DND-41 (cell line): ENCODE results near the gene PTPRD.
A peak's percentile ranks its signal among the peaks of the same experiment; 100 is the strongest.

ENCODE experiments used
- ATAC-seq: fragments of 200-7000 bp; cut with Tn5 transposase; 3 replicates; pipeline ENCODE4 v1.9.1; 2021; ENCODE audit warnings: low read depth; ENCODE audit not compliant: insufficient read depth
- DNase-seq: peaks from one replicate; pipeline ENCODE4 v3.0.0-alpha.2; 2020
- H2AFZ ChIP-seq: 2 replicates; pipeline ENCODE4 v1.6.0; 2012; ENCODE audit warnings: low read depth, low read length
- H3K27ac ChIP-seq: 2 replicates; pipeline ENCODE4 v1.5.1; 2012; ENCODE audit warnings: low read length, inconsistent platforms
- H3K27me3 ChIP-seq: fragments of 200-600 bp; sonication (generic); 2 replicates; pipeline ENCODE4 v1.6.0; 2012; ENCODE audit warnings: low read length, mild to moderate bottlenecking, inconsistent platforms; ENCODE audit not compliant: insufficient read depth, poor library complexity
- H3K36me3 ChIP-seq: 2 replicates; pipeline ENCODE4 v1.5.1; 2012; ENCODE audit warnings: low read length, inconsistent platforms; ENCODE audit not compliant: insufficient read depth
- H3K4me1 ChIP-seq: 2 replicates; pipeline ENCODE4 v1.5.1; 2012; ENCODE audit warnings: mild to moderate bottlenecking, low read length; ENCODE audit not compliant: insufficient read depth
- H3K4me2 ChIP-seq: 2 replicates; pipeline ENCODE4 v1.6.0; 2012; ENCODE audit warnings: mild to moderate bottlenecking, moderate library complexity, low read length, inconsistent platforms; ENCODE audit not compliant: insufficient read depth
- H3K4me3 ChIP-seq, 2 experiments: fragments of 200-600 bp in 1 of 2; shearing (Covaris generic) in 1 of 2; 2 replicates each; pipeline ENCODE4 v1.5.1; 2012 to 2016; ENCODE audit warnings: inconsistent platforms in 2 of 2, low read length in 2 of 2, mild to moderate bottlenecking in 2 of 2, low read depth in 1 of 2, moderate library complexity in 1 of 2
- H3K79me2 ChIP-seq: 2 replicates; pipeline ENCODE4 v1.6.0; 2012; ENCODE audit warnings: low read length, inconsistent platforms; ENCODE audit not compliant: insufficient read depth
- H3K9ac ChIP-seq: 2 replicates; pipeline ENCODE4 v1.6.0; 2012; ENCODE audit warnings: low read depth, mild to moderate bottlenecking, inconsistent platforms, low read length, moderate library complexity
- H3K9me3 ChIP-seq: 2 replicates; pipeline ENCODE4 v1.5.1; 2012; ENCODE audit warnings: low read length, moderate library complexity, mild to moderate bottlenecking, inconsistent platforms; ENCODE audit not compliant: insufficient read depth, severe bottlenecking
- H4K20me1 ChIP-seq: 2 replicates; pipeline ENCODE4 v1.6.0; 2012; ENCODE audit warnings: low read length; ENCODE audit not compliant: insufficient read depth
- EZH2 ChIP-seq: IDR thresholded peaks from 3 replicates; pipeline ENCODE4 v1.6.1; 2012; ENCODE audit warnings: borderline replicate concordance, low read depth, mild to moderate bottlenecking, moderate library complexity, low read length, inconsistent platforms; ENCODE audit not compliant: severe bottlenecking
- TF ChIP-seq, protein P1 (sequence below): IDR thresholded peaks from 2 replicates; pipeline ENCODE4 v1.5.1; 2012; ENCODE audit warnings: borderline replicate concordance, low read length, moderate library complexity, mild to moderate bottlenecking; ENCODE audit not compliant: poor library complexity, severe bottlenecking; ENCODE audit errors: extremely low read depth

PTPRD gene

DNA sequence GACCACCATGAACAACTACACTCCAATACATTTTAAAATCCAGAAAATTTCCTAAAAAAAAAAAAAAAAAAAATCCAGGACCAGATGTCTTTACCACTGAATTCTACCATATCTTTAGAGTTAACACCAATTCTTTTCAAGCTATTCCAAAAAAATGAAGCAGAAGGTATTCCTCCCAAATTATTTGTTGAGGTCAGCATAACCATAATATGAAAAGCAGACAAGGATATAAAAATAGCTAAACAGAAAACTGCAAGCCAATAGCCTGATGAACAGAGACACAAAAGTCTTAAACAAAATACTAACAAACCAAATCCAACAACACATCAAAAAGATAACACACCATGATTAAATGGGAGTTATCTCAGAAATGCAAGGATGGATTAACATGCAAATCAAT lies 695.4 kb downstream of the PTPRD start:
- H3K27ac ChIP-seq, result no peak overlapping the region

DNA sequence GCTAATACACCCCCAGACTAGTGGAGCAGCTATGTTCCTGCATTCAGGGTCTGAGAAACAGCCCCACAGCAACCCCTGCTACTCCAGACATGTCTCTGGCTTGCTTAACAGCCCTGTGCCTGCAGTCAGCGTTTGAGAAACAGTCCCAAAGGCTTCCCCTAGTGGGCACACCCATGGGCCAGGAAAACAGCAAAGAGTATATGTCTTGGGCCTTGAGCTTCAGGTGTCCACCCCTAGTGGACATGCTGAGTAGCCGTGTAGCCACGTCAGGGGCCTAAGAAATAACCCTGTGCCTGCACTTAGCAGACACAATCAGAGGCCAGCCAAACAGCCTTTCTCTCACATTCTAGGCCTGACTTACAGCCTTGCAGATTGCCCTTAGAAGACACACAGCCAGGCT lies 698.6 kb downstream of the PTPRD start:
- no peak for DNase-seq
- Histone ChIP-seq H3K27me3 (no peaks in the 10 kb centered on the region), H3K4me1 (no peaks in the 10 kb centered on the region), H3K9me3 (peaks cover 10% of the 10 kb centered on the region), H3K79me2 (no peaks in the 10 kb centered on the region), H2AFZ (peak overlapping the region; percentile 68), H3K9ac (no peak overlapping the region), H3K4me2 (no peak overlapping the region), H4K20me1 (no peaks in the 10 kb centered on the region), H3K27ac (no peak overlapping the region), H3K36me3 (no peaks in the 10 kb centered on the region), H3K4me3 (no peak overlapping the region)
- no peak for ATAC-seq
- TF ChIP-seq, protein P1, sequence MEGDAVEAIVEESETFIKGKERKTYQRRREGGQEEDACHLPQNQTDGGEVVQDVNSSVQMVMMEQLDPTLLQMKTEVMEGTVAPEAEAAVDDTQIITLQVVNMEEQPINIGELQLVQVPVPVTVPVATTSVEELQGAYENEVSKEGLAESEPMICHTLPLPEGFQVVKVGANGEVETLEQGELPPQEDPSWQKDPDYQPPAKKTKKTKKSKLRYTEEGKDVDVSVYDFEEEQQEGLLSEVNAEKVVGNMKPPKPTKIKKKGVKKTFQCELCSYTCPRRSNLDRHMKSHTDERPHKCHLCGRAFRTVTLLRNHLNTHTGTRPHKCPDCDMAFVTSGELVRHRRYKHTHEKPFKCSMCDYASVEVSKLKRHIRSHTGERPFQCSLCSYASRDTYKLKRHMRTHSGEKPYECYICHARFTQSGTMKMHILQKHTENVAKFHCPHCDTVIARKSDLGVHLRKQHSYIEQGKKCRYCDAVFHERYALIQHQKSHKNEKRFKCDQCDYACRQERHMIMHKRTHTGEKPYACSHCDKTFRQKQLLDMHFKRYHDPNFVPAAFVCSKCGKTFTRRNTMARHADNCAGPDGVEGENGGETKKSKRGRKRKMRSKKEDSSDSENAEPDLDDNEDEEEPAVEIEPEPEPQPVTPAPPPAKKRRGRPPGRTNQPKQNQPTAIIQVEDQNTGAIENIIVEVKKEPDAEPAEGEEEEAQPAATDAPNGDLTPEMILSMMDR, result no peak

More for the DNA sequence above, 695.4 kb downstream of the PTPRD start:
- Histone ChIP-seq H3K79me2 (no peaks in the 10 kb centered on the region), H3K36me3 (no peaks in the 10 kb centered on the region), H3K4me2 (no peak overlapping the region), H4K20me1 (no peaks in the 10 kb centered on the region), H3K9me3 (peaks cover 10% of the 10 kb centered on the region), H3K27me3 (no peaks in the 10 kb centered on the region), H3K4me1 (no peaks in the 10 kb centered on the region), H2AFZ (no peak overlapping the region), H3K9ac (no peak overlapping the region), H3K4me3 (no peak overlapping the region)
- no peak for TF ChIP-seq EZH2
- TF ChIP-seq, protein P1, result no peak
- ATAC-seq (no peak), DNase-seq (no peak)

DNA sequence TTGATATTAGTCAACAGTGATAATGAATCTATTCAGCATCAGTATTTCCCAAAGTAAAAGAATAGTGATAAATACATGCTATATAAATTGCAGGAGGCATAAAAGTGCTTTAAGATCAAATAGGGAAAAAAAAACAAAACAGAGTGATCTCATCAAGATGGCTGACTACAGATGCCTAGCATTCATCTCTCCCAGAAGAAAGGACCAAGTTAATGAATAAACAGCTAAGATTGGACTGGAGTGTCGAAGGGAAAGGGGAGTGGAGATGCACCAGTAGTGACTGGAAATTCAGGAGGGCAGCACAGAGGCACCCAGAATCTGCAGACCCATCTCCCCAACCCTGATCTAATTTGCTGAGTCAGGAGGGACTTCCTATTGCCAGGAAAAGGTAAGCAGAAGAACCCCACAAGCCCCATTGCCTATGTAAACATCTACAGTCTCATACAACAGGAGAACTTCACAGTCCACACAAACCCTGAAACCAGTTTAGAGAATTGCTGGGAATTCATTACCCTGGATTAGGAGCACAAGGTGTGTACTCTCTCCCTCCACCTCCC lies 699.4 kb downstream of the PTPRD start:
- Histone ChIP-seq H3K9ac (no peak overlapping the region), H3K27ac (no peak overlapping the region), H3K36me3 (no peaks in the 10 kb centered on the region), H3K27me3 (no peaks in the 10 kb centered on the region), H3K4me3 (no peak overlapping the region), H4K20me1 (no peaks in the 10 kb centered on the region), H2AFZ (peak overlapping the region; percentile 68; the same call in 1 of the 2 replicates), H3K9me3 (peaks cover 10% of the 10 kb centered on the region), H3K4me1 (no peaks in the 10 kb centered on the region), H3K4me2 (no peak overlapping the region), H3K79me2 (no peaks in the 10 kb centered on the region)
- TF ChIP-seq, protein P1, result no peak
- no peak for TF ChIP-seq EZH2
- DNase-seq (no peak), ATAC-seq (no peak)

DNA sequence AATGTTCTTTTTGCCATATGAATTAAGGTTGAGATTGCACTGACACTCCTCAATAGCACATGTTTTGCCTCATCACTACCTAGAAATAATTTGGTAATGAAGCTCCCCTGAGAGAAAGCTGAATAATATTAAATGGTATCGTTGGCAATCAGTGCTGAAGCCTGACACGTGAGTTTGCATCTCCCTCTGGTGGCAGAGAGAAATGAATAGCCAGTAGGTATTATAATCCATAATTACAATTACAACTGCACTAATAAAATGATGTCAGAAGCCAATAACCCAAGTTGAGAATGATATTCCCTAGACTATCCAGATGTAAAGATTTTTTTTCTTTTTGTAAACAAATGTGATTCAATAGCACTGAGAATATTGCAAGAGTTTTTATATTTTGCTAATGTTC lies 700.3 kb downstream of the PTPRD start:
- peaks cover 10% of the 10 kb centered on the region for H3K9me3 ChIP-seq
- ATAC-seq, result no peak

More for the DNA sequence above, 700.3 kb downstream of the PTPRD start:
- H3K9ac ChIP-seq, result no peak overlapping the region
- no peaks in the 10 kb centered on the region for H4K20me1 ChIP-seq
- H3K27me3 ChIP-seq, result no peaks in the 10 kb centered on the region
- no peak overlapping the region for H3K4me2 ChIP-seq
- no peaks in the 10 kb centered on the region for H3K4me1 ChIP-seq
- no peak overlapping the region for H2AFZ ChIP-seq
- TF ChIP-seq, protein P1, result peak; percentile 61
- no peak for TF ChIP-seq EZH2
- H3K27ac ChIP-seq, result no peak overlapping the region
- H3K79me2 ChIP-seq, result no peaks in the 10 kb centered on the region
- no peaks in the 10 kb centered on the region for H3K36me3 ChIP-seq
- no peak overlapping the region for H3K4me3 ChIP-seq
- no peak for DNase-seq
